Type B pancreatic cell (in vitro differentiated cells): ENCODE data around the gene LIME1. TPM values are rescaled to one million over a fixed set of nuclear protein-coding genes. Genes with fewer than 3 reads are reported as not detected.

Experiments
- DNase-seq: peaks from one replicate; pipeline ENCODE4 v3.0.0; 2021; ENCODE audit warnings: mixed read lengths; ENCODE audit not compliant: unreplicated experiment; ENCODE audit errors: extremely low spot score
- H3K27ac Mint-ChIP-seq: 2 replicates; pipeline ENCODE4 v1.8.0; 2021; ENCODE audit warnings: mild to moderate bottlenecking, mixed read lengths
- H3K27me3 Mint-ChIP-seq: 2 replicates; pipeline ENCODE4 v1.8.0; 2021; ENCODE audit warnings: mixed read lengths
- H3K36me3 Mint-ChIP-seq: 2 replicates; pipeline ENCODE4 v1.8.0; 2021; ENCODE audit warnings: mixed read lengths
- H3K4me1 Mint-ChIP-seq: one replicate; pipeline ENCODE4 v1.8.0; 2021; ENCODE audit warnings: mixed read lengths; ENCODE audit not compliant: unreplicated experiment
- H3K4me3 Mint-ChIP-seq: 2 replicates; pipeline ENCODE4 v1.8.0; 2021; ENCODE audit warnings: mild to moderate bottlenecking, mixed read lengths
- H3K9me3 Mint-ChIP-seq: 2 replicates; pipeline ENCODE4 v1.8.0; 2021; ENCODE audit warnings: mixed read lengths
- CTCF ChIP-seq: fragments of 200-600 bp; sonication (generic); conservative IDR thresholded peaks from 2 replicates; pipeline ENCODE4 v1.5.0; 2021; ENCODE audit warnings: antibody characterized with exemption, mild to moderate bottlenecking
- total RNA-seq: library from RNA; stranded (reverse); gene quantifications from 2 replicates; pipeline ENCODE4 v1.2.1, GENCODE V29; 2021; ENCODE audit warnings: low replicate concordance

The LIME1 gene
- total RNA-seq, 1 donor from 2014 or later, result 11.3 TPM

GRCh38 chr20:63787749-63788148, 51.3 kb downstream of the LIME1 start:
- TF ChIP-seq CTCF, result no peak
- Mint-ChIP-seq H3K4me1 (peaks cover 9% of the 10 kb centered on the region), H3K36me3 (no peaks in the 10 kb centered on the region), H3K27me3 (no peaks in the 10 kb centered on the region), H3K4me3 (no peak overlapping the region), H3K9me3 (no peaks in the 10 kb centered on the region), H3K27ac (no peak overlapping the region)
- no peak for DNase-seq

Other genes with a start within 250 kb of the LIME1 start
- 20.5 and 30.2 TPM in 2 replicates for gene EEF1A2, start 237.6 kb upstream of the LIME1 start, total RNA-seq
- gene PPDPF, start 215.9 kb upstream of the LIME1 start, total RNA-seq, result 280 and 422 TPM in 2 replicates
- 0.12 and 0.21 TPM in 2 replicates for gene PTK6, start 199.3 kb upstream of the LIME1 start, total RNA-seq
- gene SRMS, start 188.9 kb upstream of the LIME1 start, total RNA-seq, result not detected in 2 replicates
- 0.52 and 1.4 TPM in 2 replicates for gene FNDC11, start 182.5 kb upstream of the LIME1 start, total RNA-seq
- 24.2 and 43.1 TPM in 2 replicates for gene HELZ2, start 162.4 kb upstream of the LIME1 start, total RNA-seq
- gene GMEB2, start 109.6 kb upstream of the LIME1 start, total RNA-seq, result 11.9 and 13.9 TPM in 2 replicates
- 38.9 and 40.8 TPM in 2 replicates for gene STMN3, start 83.2 kb upstream of the LIME1 start, total RNA-seq
- 20.7 and 39.2 TPM in 2 replicates for gene RTEL1, start 78.4 kb upstream of the LIME1 start, total RNA-seq
- gene TNFRSF6B, start 40.0 kb upstream of the LIME1 start, total RNA-seq, result not detected in 2 replicates
- 37.2 and 45.0 TPM in 2 replicates for gene ARFRP1, start 28.7 kb upstream of the LIME1 start, total RNA-seq
- gene ZGPAT, start 28.6 kb upstream of the LIME1 start, total RNA-seq, result 28.7 and 32.8 TPM in 2 replicates
- 52.6 and 75.6 TPM in 2 replicates for gene SLC2A4RG, start 3.1 kb downstream of the LIME1 start, total RNA-seq
- 9.8 and 13.6 TPM in 2 replicates for gene ZBTB46, start 94.6 kb downstream of the LIME1 start, total RNA-seq
- not detected in 2 replicates for gene ABHD16B, start 124.8 kb downstream of the LIME1 start, total RNA-seq
- gene TPD52L2, start 128.6 kb downstream of the LIME1 start, total RNA-seq, result 76.5 and 96.3 TPM in 2 replicates
- gene DNAJC5, start 158.5 kb downstream of the LIME1 start, total RNA-seq, result 44.1 and 51.9 TPM in 2 replicates
- 44.1 and 49.7 TPM in 2 replicates for gene UCKL1, start 219.8 kb downstream of the LIME1 start, total RNA-seq
- 34.7 and 40.8 TPM in 2 replicates for gene ZNF512B, start 233.3 kb downstream of the LIME1 start, total RNA-seq
- gene SAMD10, start 243.0 kb downstream of the LIME1 start, total RNA-seq, result 7.4 and 16.9 TPM in 2 replicates
- gene PRPF6, start 244.5 kb downstream of the LIME1 start, total RNA-seq, result 64.3 and 67.9 TPM in 2 replicates